H1 (cell line): ENCODE results near the gene JADE1. TPM values are rescaled to one million over a fixed set of nuclear protein-coding genes. Genes with fewer than 3 reads are reported as not detected.

ENCODE experiments used
- CTBP2 ChIP-seq: IDR thresholded peaks from 2 replicates; pipeline ENCODE4 v1.7.0; 2011; ENCODE audit warnings: borderline replicate concordance, mild to moderate bottlenecking, moderate library complexity, mixed read lengths, low read length; ENCODE audit not compliant: insufficient read depth, insufficient read length
- TAF1 ChIP-seq: IDR thresholded peaks from 2 replicates; pipeline ENCODE4 v1.6.1; 2011; ENCODE audit warnings: mild to moderate bottlenecking, low read depth, low read length
- ZNF274 ChIP-seq: IDR thresholded peaks from 2 replicates; pipeline ENCODE4 v1.7.0; 2012; ENCODE audit warnings: low read length, borderline replicate concordance; ENCODE audit errors: extremely low read depth
- polyA plus RNA-seq, 7 experiments: library from polyadenylated mRNA; depleted of rRNA in 3 of 7; stranded (reverse) in 5 of 7; unstranded in 2 of 7; fragments of >200 nt in 5 of 7; fragments of 200-250 nt in 2 of 7; gene quantifications; 1 replicate in 5 of 7; 2 replicates in 1 of 7; 4 replicates in 1 of 7; pipeline versions ENCODE4 v1.2.1 to v1.2.3, GENCODE V29; 2011 to 2013; ENCODE audit warnings: missing spikeins in 2 of 7, mixed read lengths in 2 of 7
- total RNA-seq: library from RNA; stranded (reverse); fragmentation: NEBNext Ultra II Directional; extraction: Animal tissue kit (Norgen Biotek cat#: 25700); gene quantifications from 2 replicates; pipeline ENCODE4 v1.2.1, GENCODE V29; 2021
- TF ChIP-seq, protein P1 (sequence below): IDR thresholded peaks from 2 replicates; pipeline ENCODE4 v1.6.1; 2012; ENCODE audit warnings: low read length, inconsistent platforms

Gene JADE1
- total and polyA plus RNA-seq, 2 of the 8 experiments (the other 6 are each of a cell fraction or from before 2014, with no cell fraction given): 37.7 to 213 TPM

DNA sequence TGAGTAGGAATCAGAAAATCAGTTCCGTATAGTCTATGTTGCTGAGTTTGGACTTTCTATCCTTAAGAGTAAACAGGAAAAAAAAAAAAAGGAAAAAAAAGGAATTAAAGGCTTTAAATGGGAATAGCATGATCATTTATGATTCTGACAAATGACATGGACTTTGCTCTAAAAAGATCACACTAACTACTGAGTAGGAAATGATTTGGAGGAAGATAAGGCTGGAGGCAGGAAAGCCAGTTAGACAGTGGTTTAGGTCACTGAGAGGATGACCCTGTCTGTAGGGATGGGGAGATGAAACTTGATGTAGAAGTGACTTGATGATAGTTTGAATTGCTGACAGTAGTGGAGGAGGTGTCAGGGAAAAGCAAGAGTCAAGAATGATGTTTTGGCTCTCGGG lies 9.2 kb upstream of the JADE1 start (continued):
- TF ChIP-seq, protein P1, sequence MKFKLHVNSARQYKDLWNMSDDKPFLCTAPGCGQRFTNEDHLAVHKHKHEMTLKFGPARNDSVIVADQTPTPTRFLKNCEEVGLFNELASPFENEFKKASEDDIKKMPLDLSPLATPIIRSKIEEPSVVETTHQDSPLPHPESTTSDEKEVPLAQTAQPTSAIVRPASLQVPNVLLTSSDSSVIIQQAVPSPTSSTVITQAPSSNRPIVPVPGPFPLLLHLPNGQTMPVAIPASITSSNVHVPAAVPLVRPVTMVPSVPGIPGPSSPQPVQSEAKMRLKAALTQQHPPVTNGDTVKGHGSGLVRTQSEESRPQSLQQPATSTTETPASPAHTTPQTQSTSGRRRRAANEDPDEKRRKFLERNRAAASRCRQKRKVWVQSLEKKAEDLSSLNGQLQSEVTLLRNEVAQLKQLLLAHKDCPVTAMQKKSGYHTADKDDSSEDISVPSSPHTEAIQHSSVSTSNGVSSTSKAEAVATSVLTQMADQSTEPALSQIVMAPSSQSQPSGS: no peak
- TF ChIP-seq TAF1: no peak
- no peak for TF ChIP-seq CTBP2
- no peak for TF ChIP-seq ZNF274
